ENCODE measurements around the gene RARRES1.

Gene RARRES1

GRCh38 chr3:158701420-158702065 is 30.7 kb downstream of the RARRES1 start:
- no peak for TF ChIP-seq CTCF (IDR thresholded peaks at IDR 0.05)

DNA sequence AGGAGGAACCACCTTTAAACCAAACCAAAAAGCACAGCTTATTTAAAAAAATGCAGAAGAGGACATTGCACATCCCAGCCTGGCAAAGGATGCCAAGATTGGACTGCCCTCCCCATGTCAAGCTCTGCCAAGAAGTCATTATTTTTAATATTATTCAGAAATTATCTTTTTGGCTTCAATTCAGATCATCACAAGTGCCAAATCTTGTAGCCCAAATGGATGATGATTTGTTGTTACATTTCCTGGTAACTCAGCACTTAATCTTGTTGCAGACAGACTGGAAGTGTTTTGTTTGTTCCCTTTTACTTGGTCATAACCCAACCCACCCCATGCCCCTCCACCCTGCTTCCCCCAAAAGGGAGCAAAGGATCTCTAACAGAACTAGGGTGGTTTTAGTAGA is 31.7 kb downstream of the RARRES1 start:
- TF ChIP-seq CTCF (IDR thresholded peaks at IDR 0.05), result no peak

DNA sequence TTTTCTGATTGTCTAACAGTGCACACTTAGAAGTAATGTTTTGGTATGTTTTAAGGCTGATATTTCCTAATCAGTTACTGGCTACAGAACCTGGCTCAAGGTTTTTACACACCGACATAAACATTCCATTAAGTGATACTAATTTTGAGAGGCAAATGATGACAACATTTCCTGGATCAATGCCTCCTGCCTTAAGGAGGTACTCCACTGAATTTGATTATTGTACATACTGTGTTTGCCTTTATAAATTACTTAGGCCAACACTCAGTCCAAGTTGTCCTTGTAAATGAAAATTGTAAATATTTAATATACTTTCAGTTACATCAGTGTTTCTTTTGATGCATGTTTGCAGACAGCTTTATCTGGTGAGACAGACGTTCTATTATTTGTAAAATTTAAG is 35.6 kb downstream of the RARRES1 start:
- no peak for TF ChIP-seq CTCF (IDR thresholded peaks at IDR 0.05)

DNA sequence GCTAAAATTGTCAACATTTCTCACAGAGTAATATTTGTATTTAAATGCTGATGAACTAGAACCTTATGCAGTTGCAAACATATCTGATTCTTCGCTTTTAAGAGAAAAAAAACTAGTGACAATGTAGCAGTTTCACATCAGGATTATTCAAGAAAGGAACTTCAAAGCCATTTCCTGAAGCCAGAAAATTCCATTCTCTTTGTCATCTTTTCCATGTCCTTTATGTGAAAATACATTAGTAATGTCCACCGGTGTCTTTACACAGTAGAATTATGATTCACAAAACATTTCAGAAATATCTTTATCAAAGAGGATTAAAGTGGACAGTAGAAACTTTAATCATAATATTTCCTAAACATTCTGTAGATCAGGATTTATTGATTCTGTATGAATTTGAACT is 47.1 kb downstream of the RARRES1 start:
- TF ChIP-seq CTCF (IDR thresholded peaks at IDR 0.05), result no peak

DNA sequence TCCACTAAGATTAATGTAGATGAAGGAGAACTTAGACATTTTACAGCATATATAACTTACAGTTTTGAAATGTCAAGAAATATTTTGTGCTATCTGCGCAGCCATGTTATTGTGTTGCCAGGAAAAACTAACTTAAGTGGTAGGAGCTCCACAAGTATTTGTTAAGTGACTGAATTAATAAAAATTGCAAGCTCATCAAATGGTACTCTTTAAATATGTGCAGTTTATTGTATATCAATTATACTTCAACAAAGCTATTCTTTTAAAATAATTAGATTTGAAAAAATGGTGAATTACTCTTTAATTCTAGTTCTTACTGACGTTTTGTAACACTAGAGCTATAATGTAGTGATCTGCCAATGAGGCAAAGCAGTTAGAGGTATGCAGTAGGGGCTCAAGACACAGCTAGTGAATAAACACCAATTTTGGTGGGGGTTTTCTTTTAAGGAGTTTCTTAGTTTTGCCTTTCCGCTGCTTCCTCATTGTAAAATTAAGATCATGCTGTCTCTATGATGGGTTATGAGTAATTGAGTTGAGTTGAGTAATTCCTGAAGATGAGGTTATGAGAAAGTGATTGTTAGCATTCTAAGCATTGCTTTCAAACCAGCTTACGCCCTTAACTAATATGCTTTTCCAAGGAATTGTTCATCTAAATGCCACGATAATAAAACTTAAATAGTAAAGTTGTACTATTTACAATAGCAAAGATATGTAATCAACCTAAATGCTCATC is 48.9 kb downstream of the RARRES1 start:
- TF ChIP-seq CTCF (IDR thresholded peaks at IDR 0.05), result no peak

DNA sequence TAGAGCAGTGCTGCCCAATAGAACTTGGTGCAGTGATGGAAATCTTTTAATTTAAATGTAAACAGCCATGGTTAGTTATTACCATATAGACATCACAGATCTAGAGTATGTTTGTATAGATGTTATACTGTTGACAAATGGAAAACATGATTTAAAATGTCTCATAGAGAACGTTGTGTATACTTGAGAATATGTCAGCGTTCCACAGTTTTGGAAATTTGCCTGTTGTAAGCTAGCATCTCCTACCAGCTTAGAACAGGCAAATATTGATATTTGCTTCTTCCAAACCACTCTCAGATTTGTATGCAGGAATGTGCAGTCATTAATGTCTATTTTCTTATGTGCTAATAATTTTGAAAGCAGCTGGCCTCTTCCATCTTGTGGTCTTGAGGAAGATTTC is 51.4 kb downstream of the RARRES1 start:
- no peak for TF ChIP-seq CTCF (IDR thresholded peaks at IDR 0.05)

DNA sequence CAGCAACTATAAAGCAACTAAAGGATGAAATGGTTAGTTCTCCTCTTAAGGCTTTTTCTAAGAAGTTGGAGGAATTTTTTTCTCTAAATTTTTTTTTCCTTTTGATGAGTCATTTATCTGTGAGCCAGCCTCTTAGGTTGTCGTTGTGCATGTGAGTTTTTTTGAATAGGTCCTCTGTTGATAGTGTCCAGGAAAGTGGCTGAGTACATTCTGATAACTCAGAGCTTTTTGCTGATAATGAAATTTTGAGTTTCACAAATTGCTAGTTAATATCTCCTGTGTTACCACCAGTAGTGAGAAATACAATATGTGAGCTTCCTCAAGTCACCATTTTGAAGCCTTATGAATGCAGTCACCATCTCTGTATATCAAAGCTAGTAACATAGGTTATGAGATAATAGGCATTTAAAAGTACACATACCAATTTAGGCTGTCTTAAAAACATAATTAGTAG is 52.7 kb downstream of the RARRES1 start:
- TF ChIP-seq CTCF (IDR thresholded peaks at IDR 0.05), result no peak

All from LNCAP (cell line).